GM18505 (cell line): ENCODE measurements around the gene CDK2.
"Not testable (repeated sequence)": the region's sequence is repeated elsewhere in the genome, so short reads cannot be mapped to it uniquely, and the experiment has no call there.

ENCODE experiments used
- ATAC-seq: cut with Tn5 transposase; IDR thresholded peaks from one replicate; pipeline ENCODE4 v1.9.1; 2021; ENCODE audit not compliant: unreplicated experiment
- POLR2A ChIP-seq: IDR thresholded peaks from 4 replicates; pipeline ENCODE4 v1.6.1; 2011; ENCODE audit warnings: borderline replicate concordance; ENCODE audit not compliant: insufficient read depth, insufficient read length; ENCODE audit errors: extremely low read depth

CDK2 gene

DNA sequence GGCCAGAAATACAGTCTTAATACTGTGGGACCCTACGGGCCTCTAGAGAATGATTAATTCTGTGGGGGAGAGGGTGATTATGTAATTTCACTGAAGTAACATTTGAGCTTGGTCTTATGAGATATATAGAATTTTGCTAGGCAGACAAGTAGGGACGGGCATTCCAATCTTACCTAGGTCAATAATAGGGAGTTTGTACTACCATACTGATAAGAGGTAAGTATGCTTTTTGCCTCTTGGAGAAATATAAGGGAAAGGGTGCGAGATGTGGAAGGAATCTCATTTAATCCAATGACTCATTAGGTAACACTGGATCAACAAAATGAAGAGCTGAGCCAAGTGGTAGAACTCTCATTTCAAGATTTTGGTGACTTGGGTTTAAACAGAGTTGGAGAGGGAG, 12.4 kb downstream of the CDK2 start:
- TF ChIP-seq POLR2A, result no peak
- ATAC-seq, result no peak

DNA sequence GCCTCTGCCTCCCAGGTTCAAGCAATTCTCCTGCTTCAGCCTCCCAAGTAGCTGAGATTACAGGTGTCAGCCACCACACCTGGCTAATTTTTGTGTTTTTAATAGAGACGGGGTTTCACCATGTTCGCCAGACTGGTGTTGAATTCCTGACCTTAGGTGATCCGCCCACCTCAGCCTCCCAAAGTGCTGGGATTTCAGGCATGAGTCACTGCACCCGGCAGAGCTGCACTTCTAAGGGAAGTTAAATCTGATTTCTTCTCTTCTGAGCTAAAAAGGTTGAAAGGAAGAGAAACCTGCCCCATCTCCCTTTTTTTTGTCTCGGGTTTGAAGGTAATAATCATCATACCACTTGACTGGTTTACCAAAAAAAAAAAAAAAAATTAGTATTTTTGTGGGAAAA, 15.3 kb downstream of the CDK2 start:
- ATAC-seq, result not testable (repeated sequence)

DNA sequence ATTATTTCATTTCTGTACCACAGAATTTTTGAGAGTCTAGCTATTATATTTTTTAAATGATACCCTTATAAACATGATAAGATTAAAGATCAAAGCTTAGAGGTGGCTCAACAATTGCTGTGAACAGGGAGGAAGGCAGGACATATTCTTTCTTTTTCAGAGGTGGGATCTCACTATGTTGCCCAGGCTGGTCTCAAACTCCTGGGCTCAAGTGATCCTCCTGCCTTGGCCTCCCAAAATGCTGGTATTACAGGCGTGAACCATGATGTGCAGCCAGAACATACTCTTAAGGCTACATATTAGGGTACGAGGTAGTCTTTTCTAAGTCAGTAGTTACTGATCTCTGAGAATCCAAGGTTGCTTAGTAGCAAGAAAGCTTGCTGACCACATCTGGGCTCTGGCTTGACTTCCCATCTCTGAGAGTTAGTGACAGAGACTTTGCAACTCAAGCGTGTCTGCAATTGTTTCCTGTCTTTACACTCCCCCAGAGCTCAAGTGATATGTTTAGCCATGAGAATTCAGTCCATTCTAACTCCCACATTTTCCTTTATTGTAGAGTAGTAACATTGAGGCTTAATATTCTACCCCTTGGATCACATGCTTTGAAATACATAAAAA, 15.8 kb downstream of the CDK2 start:
- no peak for TF ChIP-seq POLR2A
- ATAC-seq, result peak; percentile 86

DNA sequence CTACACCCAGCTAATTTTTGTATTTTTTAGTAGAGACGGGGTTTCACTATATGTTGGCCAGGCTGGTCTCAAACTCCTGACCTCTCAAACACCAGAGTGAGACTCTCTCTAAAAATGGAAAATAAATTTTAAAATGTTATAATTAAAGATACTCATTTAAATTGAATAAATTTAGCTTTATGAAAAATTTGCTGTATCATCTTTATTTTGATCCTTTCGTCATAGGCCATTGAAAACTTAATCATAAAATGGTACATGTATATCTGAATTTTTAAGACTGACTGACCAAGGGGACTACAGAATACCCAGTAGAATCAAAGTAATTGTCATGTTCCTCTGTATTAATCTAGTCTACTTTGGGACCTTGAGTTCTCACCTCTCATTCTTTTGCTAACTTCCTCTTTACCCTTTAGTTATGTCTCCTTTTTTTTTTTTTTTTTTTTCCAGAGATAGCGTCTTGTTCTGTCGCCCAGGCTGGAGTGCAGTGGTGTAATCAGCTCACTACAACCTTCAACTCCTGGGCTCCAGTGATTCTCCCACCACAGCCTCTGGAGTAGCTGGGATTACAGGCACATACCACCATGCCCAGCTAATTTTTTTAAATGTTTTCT, 16.7 kb downstream of the CDK2 start:
- ATAC-seq, result no peak
- no peak for TF ChIP-seq POLR2A

DNA sequence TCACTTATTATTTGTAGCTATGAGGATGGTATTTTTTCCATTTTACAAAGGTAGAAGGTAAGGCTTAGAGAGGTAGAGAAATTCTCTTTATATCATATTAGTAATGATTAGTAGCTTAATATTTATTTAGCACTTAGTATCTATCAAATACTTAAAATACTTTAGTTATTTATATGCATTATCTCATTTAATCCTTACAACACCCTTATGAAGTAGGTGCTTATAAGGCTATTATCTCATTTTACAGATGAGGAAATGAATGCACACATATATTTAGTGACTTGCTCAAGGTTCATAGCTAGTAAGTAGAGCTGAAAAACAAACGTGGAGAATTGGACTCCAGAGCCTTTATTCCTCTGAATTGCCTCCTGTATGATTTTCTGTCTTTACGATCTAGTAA, 18.2 kb downstream of the CDK2 start:
- ATAC-seq, result no peak
- TF ChIP-seq POLR2A, result no peak

DNA sequence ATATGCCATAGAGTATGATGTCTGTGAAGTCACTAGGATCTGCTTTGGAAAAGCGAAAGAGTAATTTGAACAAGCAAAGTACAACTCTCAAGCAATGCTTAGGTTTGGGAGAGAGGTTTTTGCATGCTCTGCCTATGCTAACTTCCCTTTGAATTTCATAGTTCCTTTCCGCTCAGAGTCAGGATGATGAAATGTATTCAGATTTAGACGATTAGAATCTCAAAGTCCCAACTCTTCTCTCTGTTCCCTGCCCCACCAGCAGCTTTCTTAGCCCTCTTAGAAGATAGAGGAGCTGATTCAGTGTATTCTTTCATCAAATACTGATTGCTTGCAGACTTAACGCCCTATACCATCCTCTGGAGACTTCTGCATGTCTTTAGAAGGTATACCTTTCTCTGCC, 18.7 kb downstream of the CDK2 start:
- no peak for ATAC-seq
- no peak for TF ChIP-seq POLR2A

DNA sequence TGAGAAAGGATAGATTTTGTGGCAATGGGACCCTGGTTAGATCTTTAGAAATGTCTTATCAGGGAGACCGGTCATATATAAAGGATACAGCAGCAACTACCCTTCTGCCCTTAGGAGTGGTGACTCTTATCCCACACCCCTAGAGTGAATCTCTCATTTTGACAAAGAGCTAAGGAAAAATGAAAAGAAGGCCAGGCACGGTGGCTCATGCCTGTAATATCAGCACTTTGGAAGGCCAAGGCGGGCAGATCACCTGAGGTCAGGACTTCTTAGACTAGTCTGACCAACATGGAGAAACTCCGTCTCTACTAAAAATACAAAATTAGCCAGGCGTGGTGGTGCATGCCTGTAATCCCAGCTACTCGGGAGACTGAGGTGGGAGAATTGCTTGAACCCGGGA, 19.3 kb downstream of the CDK2 start:
- not testable (repeated sequence) for ATAC-seq

DNA sequence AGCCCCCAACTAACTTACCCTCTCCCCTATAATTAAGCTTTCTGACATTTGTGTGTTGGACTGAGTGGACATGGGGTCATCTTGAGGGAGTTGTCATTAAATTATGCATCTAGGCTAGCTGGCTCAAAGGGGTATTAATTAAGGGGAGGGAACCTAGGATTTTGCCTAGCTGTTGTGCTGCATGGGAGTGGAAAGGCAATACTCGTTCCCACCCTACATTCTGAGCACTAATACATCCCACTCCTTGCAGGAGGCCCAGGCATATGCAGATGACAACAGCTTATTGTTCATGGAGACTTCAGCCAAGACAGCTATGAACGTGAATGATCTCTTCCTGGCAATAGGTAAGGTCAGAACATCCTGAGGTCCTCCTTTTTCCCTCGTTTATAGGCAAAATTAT, 24.5 kb downstream of the CDK2 start:
- TF ChIP-seq POLR2A, result no peak
- ATAC-seq, result no peak

- no peak for TF ChIP-seq POLR2A
- no peak for ATAC-seq
Observed at GRCh38 chr12:55993230-55993853, 26.7 kb downstream of the CDK2 start.

GRCh38 chr12:55995366-55995765, 28.7 kb downstream of the CDK2 start:
- no peak for TF ChIP-seq POLR2A
- ATAC-seq, result no peak

- no peak for TF ChIP-seq POLR2A
- no peak for ATAC-seq
Observed at GRCh38 chr12:55996201-55996714, 29.6 kb downstream of the CDK2 start.

- peak; percentile 98 for ATAC-seq
- peak; percentile 80 for TF ChIP-seq POLR2A
Observed at GRCh38 chr12:55996715-55997534, 30.3 kb downstream of the CDK2 start, which contains the start of gene SUOX. SUOX (plus strand) TSS chr12:55997276; CDS start chr12:56002222, 4,946 bp downstream.

- no peak for TF ChIP-seq POLR2A
- ATAC-seq, result no peak
Observed at GRCh38 chr12:55997535-55997859, 30.9 kb downstream of the CDK2 start.

DNA sequence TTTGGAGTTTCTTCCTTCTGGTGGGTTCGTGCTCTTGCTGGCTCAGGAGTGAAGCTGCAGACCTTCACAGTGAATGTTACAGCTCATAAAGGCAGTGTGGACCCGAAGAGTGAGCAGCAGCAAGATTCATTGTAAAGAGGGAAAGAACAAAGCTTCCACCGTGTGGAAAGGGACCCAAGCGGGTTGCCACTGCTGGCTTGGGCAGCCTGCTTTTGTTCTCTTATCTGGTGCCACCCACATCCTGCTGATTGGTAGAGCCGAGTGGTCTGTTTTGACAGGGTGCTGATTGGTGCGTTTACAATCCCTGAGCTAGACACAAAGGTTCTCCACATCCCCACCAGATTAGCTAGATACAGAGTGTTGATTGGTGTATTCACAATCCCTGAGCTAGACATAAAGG, 32.9 kb downstream of the CDK2 start:
- ATAC-seq, result not testable (repeated sequence)

- ATAC-seq, result not testable (repeated sequence)
Observed at GRCh38 chr12:55999999-56000540, 33.4 kb downstream of the CDK2 start.
